Heart left ventricle (tissue), 13 donors: ENCODE data around the gene KRTAP12-4.

Experiments used
- POLR2A ChIP-seq, 2 donors: fragments of 450-650 bp; IDR thresholded peaks; one replicate each; pipeline ENCODE4 v1.6.1; 2017; ENCODE audit warnings: antibody characterized with exemption in 2 of 2, mild to moderate bottlenecking in 2 of 2, moderate library complexity in 2 of 2
- TF ChIP-seq, protein P1 (sequence below), 12 donors: fragments of 200-600 bp; sonication (generic) in 4 of 12; IDR thresholded peaks; one replicate each; pipeline versions ENCODE4 v1.5.0 to v1.8.0; 2018 to 2022; ENCODE audit warnings: antibody characterized with exemption in 12 of 12, mild to moderate bottlenecking in 5 of 12
- donor health status: ischemic (EF 13 %, LVEDD 7.1; RV severe dilation, severe dysfunction).
- donor health status: DM: no; HTN: yes; CAD: no.
- donor health status: DM: no; HTN: no; CAD: no.
- donor health status: ischemic (EF 25% LVEDD 6.9; RV normal size, moderate dysfunction).
- donor health status: ischemic (EF 25% LVEDD 5.7; RV mildly dilated, moderate dysfunction).
- donor health status: ischemic (EF 35%, LVEDD 5.7; RV mildly dilated, moderate dysfunction).
- donor health status: nonischemic (EF 11% LVEDD 7.7; RV severe dilation, severe dysfunction).
- donor health status: DM: yes; HTN: yes; CAD: no.
- donor health status: PGD.
- donor health status: ischemic (EF 29% LVEDD 5.4; RV normal size, mild dysfunction).
- donor health status: nonischemic (EF 23%, LVEDD 6.1; RV moderate dilation, normal function).

DNA sequence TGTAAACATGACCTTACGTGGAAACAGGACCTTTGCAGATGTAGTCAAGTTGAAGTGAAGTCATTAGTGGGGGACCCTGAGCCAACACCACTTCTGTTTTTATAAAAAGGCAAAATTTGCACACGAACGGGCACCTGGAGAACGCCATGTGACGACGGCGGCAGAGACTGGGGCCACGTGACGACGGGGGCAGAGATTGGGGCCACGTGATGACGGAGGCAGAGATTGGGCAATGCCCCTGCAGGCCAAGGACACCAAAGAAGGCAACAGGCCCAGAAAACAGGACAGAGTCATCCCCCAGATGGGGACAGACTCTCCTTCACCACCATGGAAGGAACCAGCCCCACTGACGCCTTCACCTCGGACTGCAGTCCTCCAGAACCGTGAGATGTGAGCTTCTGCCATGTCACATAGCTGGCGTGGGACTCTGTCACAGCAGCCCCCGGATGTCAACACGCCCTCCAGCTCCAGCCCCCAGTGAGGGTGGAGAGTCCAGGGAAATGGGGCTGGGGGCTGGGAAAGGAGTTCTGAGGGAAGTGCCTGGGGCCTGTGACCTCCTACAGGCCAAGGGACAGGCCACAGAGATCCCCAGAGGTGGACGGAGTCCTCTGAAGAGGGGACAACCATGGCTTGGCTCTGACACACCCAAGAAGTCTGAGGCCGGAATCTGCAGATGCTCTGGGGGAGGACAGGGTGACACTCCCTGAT is 4.0 kb downstream of the KRTAP12-4 start:
- TF ChIP-seq POLR2A (IDR thresholded peaks at IDR 0.05) = no peak
- TF ChIP-seq, protein P1, sequence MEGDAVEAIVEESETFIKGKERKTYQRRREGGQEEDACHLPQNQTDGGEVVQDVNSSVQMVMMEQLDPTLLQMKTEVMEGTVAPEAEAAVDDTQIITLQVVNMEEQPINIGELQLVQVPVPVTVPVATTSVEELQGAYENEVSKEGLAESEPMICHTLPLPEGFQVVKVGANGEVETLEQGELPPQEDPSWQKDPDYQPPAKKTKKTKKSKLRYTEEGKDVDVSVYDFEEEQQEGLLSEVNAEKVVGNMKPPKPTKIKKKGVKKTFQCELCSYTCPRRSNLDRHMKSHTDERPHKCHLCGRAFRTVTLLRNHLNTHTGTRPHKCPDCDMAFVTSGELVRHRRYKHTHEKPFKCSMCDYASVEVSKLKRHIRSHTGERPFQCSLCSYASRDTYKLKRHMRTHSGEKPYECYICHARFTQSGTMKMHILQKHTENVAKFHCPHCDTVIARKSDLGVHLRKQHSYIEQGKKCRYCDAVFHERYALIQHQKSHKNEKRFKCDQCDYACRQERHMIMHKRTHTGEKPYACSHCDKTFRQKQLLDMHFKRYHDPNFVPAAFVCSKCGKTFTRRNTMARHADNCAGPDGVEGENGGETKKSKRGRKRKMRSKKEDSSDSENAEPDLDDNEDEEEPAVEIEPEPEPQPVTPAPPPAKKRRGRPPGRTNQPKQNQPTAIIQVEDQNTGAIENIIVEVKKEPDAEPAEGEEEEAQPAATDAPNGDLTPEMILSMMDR (IDR thresholded peaks at IDR 0.05) = no peak
